Measurements from ENCODE around the gene HSD17B11. TPM values are rescaled to one million over a fixed set of nuclear protein-coding genes. Genes with fewer than 3 reads are reported as not detected.
A peak's percentile ranks its signal among the peaks of the same experiment; 100 is the strongest.

The HSD17B11 gene
- 10 to 100 TPM; 15.3 to 34.9 (median 19.2) TPM for total RNA-seq

GRCh38 chr4:87390891-87391575 lies at the start of gene HSD17B11:
Gene HSD17B11, minus strand, starts transcription at chr4:87391188. Its CDS starts 118 bp downstream, at chr4:87391070.
- in situ Hi-C loops (cut with MboI; ENCODE audit: low sequenced_read_pairs in 4 of 4) (loop anchor here in 2 of 4 donors (25.0 kb wide), 1 partner anchor 446 kb away; the partner anchor contains the start of gene MEPE (in 2 of the 2)), intact Hi-C loops (cut with DNase I; ENCODE audit: low total_unique reads) (loop anchor here (1.0 kb wide), 1 partner anchor 31 kb away; the partner anchor contains the start of gene NUDT9)
- H3K27ac ChIP-seq: peak within 1 kb of the TSS; percentile 65 to 79 (median 78)
- peak; percentile 81 to 82 for DNase-seq
- H3K4me3 ChIP-seq: peak within 1 kb of the TSS; percentile 55 to 71 (median 63)
- H3K27me3 ChIP-seq: no peaks in the 10 kb centered on the region
- no peaks in the 10 kb centered on the region for H3K9me3 ChIP-seq
- peak; percentile 95 to 99 for ATAC-seq
- peak in 1 of 5 experiments; percentile 30 for TF ChIP-seq CTCF (IDR thresholded peaks at IDR 0.05 in 4 of 5, conservative IDR thresholded peaks at IDR 0.05 in 1 of 5)
- peak; percentile 50 to 81 for TF ChIP-seq POLR2A (IDR thresholded peaks at IDR 0.05)
- H3K36me3 ChIP-seq: no peaks in the 10 kb centered on the region
- H3K4me1 ChIP-seq: peaks cover 0 to 5% of the 10 kb centered on the region in 2 donors

GRCh38 chr4:87433342-87433741 lies 42.4 kb upstream of the HSD17B11 start:
- in situ Hi-C loops (cut with MboI; ENCODE audit: low sequenced_read_pairs in 4 of 4): no loop called here
- no peak for ATAC-seq
- intact Hi-C loops (cut with DNase I; ENCODE audit: low total_unique reads): no loop called here

GRCh38 chr4:87430038-87430437 lies 39.0 kb upstream of the HSD17B11 start:
- no peaks in the 10 kb centered on the region for H3K36me3 ChIP-seq
- intact Hi-C loops (cut with DNase I; ENCODE audit: low total_unique reads): no loop called here
- H3K27ac ChIP-seq: no peak overlapping the region
- no peak for ATAC-seq
- peaks cover 0 to 9% of the 10 kb centered on the region in 2 donors for H3K4me1 ChIP-seq
- TF ChIP-seq POLR2A (IDR thresholded peaks at IDR 0.05) (no peak), CTCF (IDR thresholded peaks at IDR 0.05 in 4 of 5, conservative IDR thresholded peaks at IDR 0.05 in 1 of 5) (no peak)
- in situ Hi-C loops (cut with MboI; ENCODE audit: low sequenced_read_pairs in 4 of 4): no loop called here
- H3K9me3 ChIP-seq: no peaks in the 10 kb centered on the region
- H3K27me3 ChIP-seq: no peaks in the 10 kb centered on the region
- H3K4me3 ChIP-seq: no peak overlapping the region
- no peak for DNase-seq

More at GRCh38 chr4:87433342-87433741, 42.4 kb upstream of the HSD17B11 start:
- Histone ChIP-seq H3K36me3 (peaks cover 0 to 8% of the 10 kb centered on the region in 2 donors), H3K4me3 (no peak overlapping the region), H3K4me1 (peaks cover 0 to 9% of the 10 kb centered on the region in 2 donors), H3K27ac (no peak overlapping the region), H3K9me3 (no peaks in the 10 kb centered on the region), H3K27me3 (no peaks in the 10 kb centered on the region)
- TF ChIP-seq POLR2A (IDR thresholded peaks at IDR 0.05) (no peak), CTCF (IDR thresholded peaks at IDR 0.05 in 4 of 5, conservative IDR thresholded peaks at IDR 0.05 in 1 of 5) (no peak)
- DNase-seq: no peak

GRCh38 chr4:87428979-87429378 lies 38.0 kb upstream of the HSD17B11 start:
- DNase-seq (no peak), ATAC-seq (no peak)
- H3K27ac ChIP-seq: no peak overlapping the region
- no peaks in the 10 kb centered on the region for H3K36me3 ChIP-seq
- peaks cover 6 to 9% of the 10 kb centered on the region in 2 donors for H3K4me1 ChIP-seq
- H3K27me3 ChIP-seq: no peaks in the 10 kb centered on the region
- intact Hi-C loops (cut with DNase I; ENCODE audit: low total_unique reads): no loop called here
- H3K4me3 ChIP-seq: no peak overlapping the region
- no peaks in the 10 kb centered on the region for H3K9me3 ChIP-seq
- in situ Hi-C loops (cut with MboI; ENCODE audit: low sequenced_read_pairs in 4 of 4): no loop called here
- no peak for TF ChIP-seq CTCF (IDR thresholded peaks at IDR 0.05 in 4 of 5, conservative IDR thresholded peaks at IDR 0.05 in 1 of 5)
- no peak for TF ChIP-seq POLR2A (IDR thresholded peaks at IDR 0.05)

All from gastrocnemius medialis (tissue), 4 donors.